Right cardiac atrium (tissue), 5 donors: Measurements from ENCODE around the gene RPL29. TPM values are rescaled to one million over a fixed set of nuclear protein-coding genes. Genes with fewer than 3 reads are reported as not detected.
"Not testable (repeated sequence)": the region's sequence is repeated elsewhere in the genome, so short reads cannot be mapped to it uniquely, and the experiment has no call there.

Experiments used
- ATAC-seq, 2 donors: fragments of 200-7000 bp; cut with Tn5 transposase; one replicate each; pipeline versions ENCODE4 v1.8.0 to v1.9.1; 2020; ENCODE audit warnings: moderate library complexity in 2 of 2, mild to moderate bottlenecking in 1 of 2
- DNase-seq, 3 donors: peaks; one replicate each; pipeline ENCODE4 v3.0.0-alpha.2; 2020
- H3K27ac ChIP-seq: one replicate; pipeline ENCODE4 v1.5.1; 2013; ENCODE audit warnings: mild to moderate bottlenecking, low read length, control low read depth, moderate library complexity
- H3K27me3 ChIP-seq: one replicate; pipeline ENCODE4 v1.6.1; 2013; ENCODE audit not compliant: control insufficient read depth, insufficient read depth
- H3K4me1 ChIP-seq: one replicate; pipeline ENCODE4 v1.6.1; 2013; ENCODE audit warnings: low read length; ENCODE audit not compliant: control insufficient read depth, insufficient read depth
- H3K4me3 ChIP-seq: one replicate; pipeline ENCODE4 v1.5.1; 2013; ENCODE audit warnings: low read length, control low read depth
- H3K9me3 ChIP-seq: one replicate; pipeline ENCODE4 v1.6.1; 2013; ENCODE audit warnings: low read length; ENCODE audit not compliant: control insufficient read depth
- WGBS: extraction: QIAGEN DNeasy Blood & Tissue Kit; methylation state at CpG from one replicate; pipeline ENCODE4 v1.1.7; 2013; 5-methylcytosine and 5-hydroxymethylcytosine counted together
- intact Hi-C, 4 donors: fragments of 100-400 bp; cut with DNase I; formaldehyde crosslinking; loops; one replicate each; pipeline versions ENCODE4 v1.11.0 to v1.14.0; 2022 to 2023
- polyA plus RNA-seq: library from polyadenylated mRNA; stranded (reverse); fragments of 200-250 nt; gene quantifications from one replicate; pipeline ENCODE4 v1.2.3, GENCODE V29; 2013
- total RNA-seq, 4 donors: library from RNA; stranded (reverse); fragmentation: NEBNext Ultra II Directional; extraction: Animal tissue kit (Norgen Biotek cat#: 25700); gene quantifications; one replicate each; pipeline ENCODE4 v1.2.1, GENCODE V29; 2021
- donor health status: healthy with polysubstance abuse.
- donor health status: DM: no; HTN: yes; CAD: no.
- donor health status: DM: no; HTN: no; CAD: no.
- donor health status: DM: no; HTN: yes; CAD: no; lungs with severe emphysema.
- donor health status: DM: yes; HTN: yes; CAD: no.

Gene RPL29
- total and polyA plus RNA-seq, 5 donors, result 548 to 1,285 (median 645) TPM

DNA sequence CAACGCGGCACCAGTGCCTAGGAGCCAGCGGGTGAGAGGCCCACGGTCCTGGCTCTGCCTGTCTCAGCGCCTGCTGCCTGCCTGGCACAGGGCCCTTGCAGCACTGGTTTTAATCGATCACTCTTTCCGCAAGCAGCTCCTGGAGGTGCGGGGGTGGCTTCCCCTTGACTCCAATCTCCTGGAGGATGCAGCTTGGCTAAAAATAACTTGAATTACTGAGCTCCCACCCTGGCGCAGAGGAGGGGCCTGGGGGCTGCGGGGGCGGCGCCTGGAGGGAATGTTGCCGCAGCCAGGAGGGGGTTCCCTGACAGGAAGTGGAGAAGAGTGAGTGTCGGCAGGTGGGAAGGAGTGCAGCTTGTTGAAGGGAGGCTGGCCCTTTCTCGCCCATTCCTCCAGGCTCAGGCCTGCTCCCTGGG, 9.9 kb upstream of the RPL29 start:
- H3K4me1 ChIP-seq, result peaks cover 8% of the 10 kb centered on the region
- WGBS, result 7% methylated on average over 15 of the region's 15 CpGs
- H3K27me3 ChIP-seq, result no peaks in the 10 kb centered on the region
- DNase-seq (peak; percentile 47 to 77 (median 76)), ATAC-seq (peak; percentile 17 to 52)
- peak overlapping the region; percentile 31 for H3K27ac ChIP-seq
- H3K4me3 ChIP-seq, result no peak overlapping the region
- intact Hi-C loops, result loop anchor here in 2 of 4 donors (2.0 to 10.0 kb wide), 2 partner anchors 47 to 269 kb away; partner anchors contain the start of gene WDR82 (in 1 of the 2)
- no peaks in the 10 kb centered on the region for H3K9me3 ChIP-seq

- no peaks in the 10 kb centered on the region for H3K9me3 ChIP-seq
- peak in 1 of 2 donors; percentile 1 for ATAC-seq
- no peaks in the 10 kb centered on the region for H3K27me3 ChIP-seq
- DNase-seq, result peak in 1 of 3 donors; percentile 55
- peak overlapping the region; percentile 10 for H3K27ac ChIP-seq
- no peak overlapping the region for H3K4me3 ChIP-seq
- intact Hi-C loops, result loop anchor here (2.0 to 10.0 kb wide), 6 partner anchors 47 to 270 kb away; partner anchors contain the start of gene WDR82 (in 1 of the 4)
- WGBS, result 83% methylated on average over 4 of the region's 4 CpGs
- H3K4me1 ChIP-seq, result peaks cover 8% of the 10 kb centered on the region
Measured at GRCh38 chr3:52004906-52005395, 9.3 kb upstream of the RPL29 start.

GRCh38 chr3:52004163-52004787, 8.6 kb upstream of the RPL29 start:
- 45% methylated on average over 16 of the region's 16 CpGs for WGBS
- intact Hi-C loops, result loop anchor here (2.0 to 10.0 kb wide), 6 partner anchors 48 to 271 kb away; partner anchors contain the start of gene WDR82 (in 1 of the 4)
- Histone ChIP-seq H3K4me3 (no peak overlapping the region), H3K27ac (peak overlapping the region; percentile 10), H3K27me3 (no peaks in the 10 kb centered on the region), H3K9me3 (no peaks in the 10 kb centered on the region), H3K4me1 (peaks cover 8% of the 10 kb centered on the region)
- peak; percentile 72 to 73 for ATAC-seq
- peak; percentile 70 to 88 (median 84) for DNase-seq

GRCh38 chr3:52002748-52003147, 7.1 kb upstream of the RPL29 start:
- Histone ChIP-seq H3K4me3 (no peak overlapping the region), H3K4me1 (peaks cover 8% of the 10 kb centered on the region), H3K27ac (no peak overlapping the region), H3K27me3 (no peaks in the 10 kb centered on the region), H3K9me3 (no peaks in the 10 kb centered on the region)
- 74% methylated on average over 6 of the region's 6 CpGs for WGBS
- intact Hi-C loops, result loop anchor here (2.0 to 10.0 kb wide), 7 partner anchors 50 to 272 kb away; partner anchors contain the start of gene WDR82 (in 1 of the 4)
- ATAC-seq (no peak), DNase-seq (peak in 1 of 3 donors; percentile 31)

DNA sequence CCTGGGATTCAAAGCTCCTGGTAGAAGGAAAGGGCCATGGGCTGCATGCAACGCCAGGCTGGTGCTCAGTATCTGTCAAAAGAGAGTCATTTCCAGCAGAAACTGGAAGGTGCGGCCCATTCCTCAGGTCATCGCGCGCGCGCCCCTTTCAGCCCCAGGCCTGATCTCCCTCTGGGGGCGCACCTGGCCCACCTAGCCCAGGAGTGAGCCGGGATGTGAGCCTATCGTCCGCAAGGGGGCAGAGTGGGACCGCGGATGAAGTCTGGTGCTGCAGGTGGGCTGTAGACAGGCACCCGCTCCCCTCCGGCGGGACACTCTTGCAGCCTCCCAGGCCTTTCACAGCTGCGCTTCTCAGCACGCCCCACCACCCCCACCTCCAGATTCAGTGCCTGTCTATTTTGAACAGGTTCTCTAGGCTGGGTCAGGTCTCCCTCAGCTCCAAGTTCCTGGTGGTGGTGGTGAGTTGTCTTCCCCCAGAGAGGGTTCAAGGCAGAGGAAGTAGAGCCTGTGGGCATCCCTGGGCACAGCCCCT, 5.8 kb upstream of the RPL29 start:
- intact Hi-C loops, result loop anchor here (1.0 to 10.0 kb wide), 6 partner anchors 51 to 273 kb away; partner anchors contain the start of gene WDR82 (in 1 of the 4)
- DNase-seq (peak; percentile 73 to 91 (median 90)), ATAC-seq (peak; percentile 60 to 65)
- Histone ChIP-seq H3K4me3 (no peak overlapping the region), H3K27ac (no peak overlapping the region), H3K9me3 (no peaks in the 10 kb centered on the region), H3K4me1 (peaks cover 7% of the 10 kb centered on the region), H3K27me3 (no peaks in the 10 kb centered on the region)
- under 1% methylated on average over 18 of the region's 18 CpGs for WGBS

DNA sequence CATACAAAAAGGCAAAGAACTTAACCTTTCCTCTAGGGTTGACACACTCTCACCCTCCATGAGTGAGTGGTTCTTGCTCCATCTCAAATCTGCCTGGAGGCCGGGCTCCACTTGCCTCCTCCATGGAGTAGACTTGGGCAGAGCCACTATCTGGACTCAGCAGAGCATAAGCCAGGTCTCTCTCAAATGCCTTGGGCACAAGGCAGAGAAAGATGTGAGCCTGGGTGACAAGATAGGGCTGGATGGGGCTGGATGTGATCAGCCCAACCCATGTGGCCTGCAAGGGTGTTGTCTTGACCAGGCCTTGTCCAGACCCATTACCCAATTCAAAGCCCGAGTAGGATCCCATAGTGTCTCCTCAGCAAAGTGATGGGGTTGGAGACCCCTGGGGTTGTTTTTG, 4.2 kb upstream of the RPL29 start:
- Histone ChIP-seq H3K4me3 (no peak overlapping the region), H3K27ac (no peak overlapping the region), H3K9me3 (no peaks in the 10 kb centered on the region), H3K27me3 (no peaks in the 10 kb centered on the region), H3K4me1 (no peaks in the 10 kb centered on the region)
- 80% methylated on average over 2 of the region's 2 CpGs for WGBS
- peak in 1 of 3 donors; percentile 24 for DNase-seq
- no peak for ATAC-seq
- intact Hi-C loops, result loop anchor here (5.0 to 10.0 kb wide), 5 partner anchors 52 to 275 kb away; partner anchors contain the start of gene WDR82 (in 1 of the 4)

DNA sequence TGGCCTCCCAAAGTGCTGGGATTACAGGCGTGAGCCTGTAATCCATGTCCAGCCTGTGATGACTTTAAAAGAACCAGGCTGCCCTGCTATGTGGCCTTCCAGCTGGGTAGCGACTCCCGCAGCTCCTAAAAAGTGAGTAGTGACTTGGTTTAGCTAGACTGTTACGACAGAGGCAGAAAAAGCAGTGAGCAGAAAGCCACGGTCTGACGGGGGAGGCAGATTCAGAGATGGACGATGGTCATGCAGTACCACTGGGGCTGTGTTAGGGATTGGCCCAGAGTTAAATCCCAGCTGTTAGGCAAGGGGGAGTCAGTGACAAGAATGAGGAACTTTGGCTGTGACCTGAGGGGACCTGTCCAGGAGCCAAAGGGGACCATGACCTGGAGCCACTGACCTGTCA, 3.1 kb upstream of the RPL29 start:
- H3K27me3 ChIP-seq, result no peaks in the 10 kb centered on the region
- WGBS, result 75% methylated on average over 7 of the region's 7 CpGs
- intact Hi-C loops, result no loop called here
- H3K27ac ChIP-seq, result no peak overlapping the region
- DNase-seq (no peak), ATAC-seq (no peak)
- no peak overlapping the region for H3K4me3 ChIP-seq
- no peaks in the 10 kb centered on the region for H3K9me3 ChIP-seq
- peaks cover 8% of the 10 kb centered on the region for H3K4me1 ChIP-seq

GRCh38 chr3:51997935-51998596, 2.4 kb upstream of the RPL29 start:
- Histone ChIP-seq H3K27me3 (no peaks in the 10 kb centered on the region), H3K27ac (no peak overlapping the region), H3K9me3 (no peaks in the 10 kb centered on the region), H3K4me3 (no peak overlapping the region), H3K4me1 (peaks cover 8% of the 10 kb centered on the region)
- intact Hi-C loops, result no loop called here
- peak in 1 of 3 donors; percentile 22 for DNase-seq
- 56% methylated on average over 7 of the region's 7 CpGs for WGBS
- ATAC-seq, result no peak

GRCh38 chr3:51997172-51997571, 1.5 kb upstream of the RPL29 start:
- no peaks in the 10 kb centered on the region for H3K9me3 ChIP-seq
- no peaks in the 10 kb centered on the region for H3K27me3 ChIP-seq
- WGBS, result 55% methylated on average over 2 of the region's 2 CpGs
- H3K4me3 ChIP-seq, result no peak overlapping the region
- H3K4me1 ChIP-seq, result peaks cover 8% of the 10 kb centered on the region
- ATAC-seq, result no peak
- no peak overlapping the region for H3K27ac ChIP-seq
- intact Hi-C loops, result no loop called here
- DNase-seq, result no peak

DNA sequence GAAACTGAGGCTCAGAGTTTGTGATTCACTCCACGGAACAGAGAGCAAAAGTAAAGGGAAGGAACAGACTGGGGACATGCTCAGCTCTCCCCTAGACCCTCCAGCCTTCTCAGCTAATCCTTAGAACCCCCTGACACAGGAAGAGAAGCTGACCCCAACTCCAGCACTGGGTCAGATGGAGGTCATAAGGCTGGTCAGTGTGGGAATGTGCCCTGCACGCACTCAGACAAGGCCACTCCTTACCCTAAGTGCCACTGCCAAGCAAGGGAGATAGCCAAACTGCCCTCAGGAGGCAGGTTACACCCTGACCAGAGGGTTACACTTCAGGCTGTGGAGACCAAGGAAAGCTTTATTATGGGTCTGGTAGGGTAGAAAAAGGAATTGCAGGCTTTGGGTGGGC, 1.2 kb downstream of the RPL29 start:
- Histone ChIP-seq H3K27ac (no peak overlapping the region), H3K9me3 (no peaks in the 10 kb centered on the region), H3K4me1 (peaks cover 9% of the 10 kb centered on the region), H3K4me3 (no peak overlapping the region), H3K27me3 (no peaks in the 10 kb centered on the region)
- 76% methylated on average over 2 of the region's 2 CpGs for WGBS
- DNase-seq, result peak in 1 of 3 donors; percentile 3
- peak in 1 of 2 donors; percentile 2 for ATAC-seq
- intact Hi-C loops, result no loop called here

- H3K9me3 ChIP-seq, DNase-seq, ATAC-seq, H3K27ac ChIP-seq, intact Hi-C loops, H3K4me3 ChIP-seq, H3K27me3 ChIP-seq: not testable (repeated sequence)
- 82% methylated on average over 10 of the region's 13 CpGs for WGBS
- H3K4me1 ChIP-seq, result peaks cover 11% of the 10 kb centered on the region
Measured at GRCh38 chr3:51993657-51994056, 2.0 kb downstream of the RPL29 start.
